T-helper 17 cell (primary cell): ENCODE measurements around the gene N4BP2L2. TPM values are rescaled to one million over a fixed set of nuclear protein-coding genes. Genes with fewer than 3 reads are reported as not detected.

ENCODE experiments used
- ATAC-seq: fragments of 150-1000 bp; cut with Tn5 transposase; 2 replicates; pipeline ENCODE4 v1.10.0; 2021; ENCODE audit warnings: mild to moderate bottlenecking, moderate library complexity
- DNase-seq, 3 donors: peaks; one replicate each; pipeline versions ENCODE4 v3.0.0 to v3.0.0-alpha.2; 2020 to 2021
- H3K9me3 ChIP-seq: one replicate; pipeline ENCODE4 v1.7.0; 2013; ENCODE audit warnings: low read length, mild to moderate bottlenecking; ENCODE audit not compliant: control insufficient read depth, poor library complexity, severe bottlenecking
- H3K27ac Mint-ChIP-seq: one replicate; pipeline ENCODE4 v1.8.0; 2022; ENCODE audit warnings: mild to moderate bottlenecking, moderate library complexity, mixed read lengths
- H3K27me3 Mint-ChIP-seq: one replicate; pipeline ENCODE4 v1.8.0; 2022; ENCODE audit warnings: mixed read lengths
- H3K36me3 Mint-ChIP-seq: one replicate; pipeline ENCODE4 v1.8.0; 2022; ENCODE audit warnings: low read depth, mixed read lengths
- H3K4me1 Mint-ChIP-seq: one replicate; pipeline ENCODE4 v1.8.0; 2022; ENCODE audit warnings: mild to moderate bottlenecking, mixed read lengths
- H3K4me3 Mint-ChIP-seq: one replicate; pipeline ENCODE4 v1.8.0; 2022; ENCODE audit warnings: mild to moderate bottlenecking, moderate library complexity, mixed read lengths
- total RNA-seq, 4 donors: library from RNA in 2 of 4; stranded (reverse) in 2 of 4; gene quantifications; one replicate each; pipeline ENCODE4 v1.2.3 and lab custom pipeline; 2022 to 2026

N4BP2L2 gene
- total RNA-seq, 2 donors from 2014 or later: 185 to 205 TPM

GRCh38 chr13:32446220-32446619 lies 92.4 kb downstream of the N4BP2L2 start:
- no peaks in the 10 kb centered on the region for H3K9me3 ChIP-seq
- Mint-ChIP-seq H3K36me3 (peaks cover 5% of the 10 kb centered on the region), H3K4me1 (peaks cover 13% of the 10 kb centered on the region), H3K27ac (no peak overlapping the region), H3K4me3 (no peak overlapping the region), H3K27me3 (no peaks in the 10 kb centered on the region)
- no peak for DNase-seq
- no peak for ATAC-seq

GRCh38 chr13:32445461-32445860 lies 93.1 kb downstream of the N4BP2L2 start:
- H3K27ac Mint-ChIP-seq: no peak overlapping the region
- H3K4me1 Mint-ChIP-seq: peaks cover 13% of the 10 kb centered on the region
- no peak overlapping the region for H3K4me3 Mint-ChIP-seq
- no peaks in the 10 kb centered on the region for H3K9me3 ChIP-seq
- no peaks in the 10 kb centered on the region for H3K27me3 Mint-ChIP-seq
- H3K36me3 Mint-ChIP-seq: peaks cover 5% of the 10 kb centered on the region
- no peak for ATAC-seq
- DNase-seq: no peak

- Mint-ChIP-seq H3K36me3 (peaks cover 9% of the 10 kb centered on the region), H3K4me1 (peaks cover 9% of the 10 kb centered on the region), H3K4me3 (no peak overlapping the region), H3K27me3 (no peaks in the 10 kb centered on the region), H3K27ac (peak overlapping the region; percentile 34)
- ATAC-seq (peak; percentile 71), DNase-seq (peak in 1 of 3 donors; percentile 12)
- no peaks in the 10 kb centered on the region for H3K9me3 ChIP-seq
Observed at GRCh38 chr13:32443111-32443510, 95.5 kb downstream of the N4BP2L2 start.

- DNase-seq (no peak), ATAC-seq (no peak)
- Mint-ChIP-seq H3K4me1 (peaks cover 5% of the 10 kb centered on the region), H3K36me3 (peaks cover 9% of the 10 kb centered on the region), H3K27ac (no peak overlapping the region), H3K4me3 (no peak overlapping the region), H3K27me3 (no peaks in the 10 kb centered on the region)
- no peaks in the 10 kb centered on the region for H3K9me3 ChIP-seq
Observed at GRCh38 chr13:32438871-32439270, 99.7 kb downstream of the N4BP2L2 start.

GRCh38 chr13:32432856-32433255 lies 105.7 kb downstream of the N4BP2L2 start:
- Mint-ChIP-seq H3K4me1 (peaks cover 12% of the 10 kb centered on the region), H3K36me3 (peaks cover 2% of the 10 kb centered on the region), H3K27ac (no peak overlapping the region)

GRCh38 chr13:32431361-32431760 lies 107.2 kb downstream of the N4BP2L2 start:
- H3K27ac Mint-ChIP-seq: no peak overlapping the region

More at GRCh38 chr13:32432856-32433255, 105.7 kb downstream of the N4BP2L2 start:
- H3K9me3 ChIP-seq: no peaks in the 10 kb centered on the region
- no peak for DNase-seq
- no peak overlapping the region for H3K4me3 Mint-ChIP-seq
- H3K27me3 Mint-ChIP-seq: no peaks in the 10 kb centered on the region
- ATAC-seq: no peak

GRCh38 chr13:32430018-32430747 lies 108.4 kb downstream of the N4BP2L2 start:
- no peaks in the 10 kb centered on the region for H3K27me3 Mint-ChIP-seq
- ATAC-seq (no peak), DNase-seq (no peak)
- H3K4me3 Mint-ChIP-seq: peak overlapping the region; percentile 25
- peaks cover 24% of the 10 kb centered on the region for H3K4me1 Mint-ChIP-seq
- no peaks in the 10 kb centered on the region for H3K9me3 ChIP-seq
- H3K36me3 Mint-ChIP-seq: peaks cover 1% of the 10 kb centered on the region
- peak overlapping the region; percentile 19 for H3K27ac Mint-ChIP-seq

More at GRCh38 chr13:32431361-32431760, 107.2 kb downstream of the N4BP2L2 start:
- DNase-seq (no peak), ATAC-seq (no peak)
- Mint-ChIP-seq H3K27me3 (no peaks in the 10 kb centered on the region), H3K36me3 (peaks cover 2% of the 10 kb centered on the region), H3K4me3 (no peak overlapping the region), H3K4me1 (peaks cover 15% of the 10 kb centered on the region)
- H3K9me3 ChIP-seq: no peaks in the 10 kb centered on the region

- DNase-seq (no peak), ATAC-seq (no peak)
- Mint-ChIP-seq H3K4me3 (no peak overlapping the region), H3K36me3 (peaks cover 2% of the 10 kb centered on the region), H3K27me3 (no peaks in the 10 kb centered on the region), H3K27ac (peak overlapping the region; percentile 96), H3K4me1 (peaks cover 26% of the 10 kb centered on the region)
- H3K9me3 ChIP-seq: no peaks in the 10 kb centered on the region
Observed at GRCh38 chr13:32429433-32429909, 109.1 kb downstream of the N4BP2L2 start.

GRCh38 chr13:32428581-32429432 lies 109.8 kb downstream of the N4BP2L2 start:
- H3K4me1 Mint-ChIP-seq: peaks cover 31% of the 10 kb centered on the region
- DNase-seq: no peak
- peak overlapping the region; percentile 96 for H3K27ac Mint-ChIP-seq
- H3K9me3 ChIP-seq: no peaks in the 10 kb centered on the region
- ATAC-seq: no peak
- no peaks in the 10 kb centered on the region for H3K27me3 Mint-ChIP-seq
- H3K36me3 Mint-ChIP-seq: peaks cover 7% of the 10 kb centered on the region
- H3K4me3 Mint-ChIP-seq: peak overlapping the region; percentile 86

- Mint-ChIP-seq H3K4me3 (peak within 1 kb of the TSS; percentile 99), H3K27ac (peak within 1 kb of the TSS; percentile 97), H3K4me1 (peaks cover 36% of the 10 kb centered on the region), H3K36me3 (peaks cover 10% of the 10 kb centered on the region), H3K27me3 (no peaks in the 10 kb centered on the region)
- H3K9me3 ChIP-seq: no peaks in the 10 kb centered on the region
- ATAC-seq: peak; percentile 70
- peak; percentile 51 to 82 (median 73) for DNase-seq
Observed at GRCh38 chr13:32427852-32428580, 110.6 kb downstream of the N4BP2L2 start, which contains the start of gene N4BP2L1. Gene N4BP2L1, minus strand, starts transcription at chr13:32428130. Its CDS starts 48 bp downstream, at chr13:32428082.

GRCh38 chr13:32426990-32427851 lies 111.4 kb downstream of the N4BP2L2 start:
- no peaks in the 10 kb centered on the region for H3K27me3 Mint-ChIP-seq
- peak; percentile 41 to 46 (median 43) for DNase-seq
- peak overlapping the region; percentile 99 for H3K4me3 Mint-ChIP-seq
- peak overlapping the region; percentile 97 for H3K27ac Mint-ChIP-seq
- H3K9me3 ChIP-seq: no peaks in the 10 kb centered on the region
- peak; percentile 48 for ATAC-seq
- H3K36me3 Mint-ChIP-seq: peaks cover 12% of the 10 kb centered on the region
- H3K4me1 Mint-ChIP-seq: peaks cover 42% of the 10 kb centered on the region
